Measurements from ENCODE around the gene DDIAS.

DNA sequence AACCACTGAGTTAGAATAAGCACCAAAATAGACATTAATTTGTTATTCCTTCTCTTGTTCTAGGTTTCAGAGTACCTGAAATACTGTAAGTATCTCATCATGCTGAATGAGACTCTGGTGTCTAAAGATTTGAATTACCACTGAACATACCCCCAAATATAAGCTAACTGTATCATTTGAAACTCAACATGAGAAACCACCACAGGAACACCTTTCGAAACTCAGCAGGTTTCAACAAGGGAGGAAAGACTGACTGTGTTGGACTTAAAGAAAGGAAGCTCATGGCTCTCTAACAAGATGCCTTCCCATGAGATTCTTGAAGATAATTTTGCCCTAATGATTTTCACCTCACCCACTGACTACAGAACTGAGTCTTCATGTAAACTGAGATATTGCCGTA is 38.3 kb upstream of the DDIAS start:
- no peak for TF ChIP-seq CTCF (IDR thresholded peaks at IDR 0.05)
- no peak for TF ChIP-seq POLR2A (IDR thresholded peaks at IDR 0.05)
- TF ChIP-seq EP300 (IDR thresholded peaks at IDR 0.05) = no peak
- TF ChIP-seq POLR2AphosphoS5 (IDR thresholded peaks at IDR 0.05) = no peak

Data from sigmoid colon (tissue), 4 donors.